Trophoblast cell (in vitro differentiated cells and primary cell): ENCODE results near the gene PLCB3.
A peak's percentile ranks its signal among the peaks of the same experiment; 100 is the strongest.

Source experiments
- DNase-seq, 2 donors: peaks; one replicate each; pipeline ENCODE4 v3.0.0-alpha.2; 2016
- H2AFZ ChIP-seq: 2 replicates; pipeline ENCODE4 v1.6.1; 2013; ENCODE audit warnings: low read length, moderate library complexity, mild to moderate bottlenecking; ENCODE audit not compliant: insufficient read depth, poor library complexity
- H2AK5ac ChIP-seq: 2 replicates; pipeline ENCODE4 v1.6.1; 2013; ENCODE audit warnings: mild to moderate bottlenecking, low read length
- H2BK120ac ChIP-seq: 2 replicates; pipeline ENCODE4 v1.6.1; 2013; ENCODE audit warnings: low read length, mild to moderate bottlenecking, moderate library complexity; ENCODE audit not compliant: insufficient read depth, poor library complexity
- H2BK12ac ChIP-seq: 2 replicates; pipeline ENCODE4 v1.6.1; 2013; ENCODE audit warnings: mild to moderate bottlenecking, low read length, moderate library complexity
- H2BK5ac ChIP-seq: 2 replicates; pipeline ENCODE4 v1.6.1; 2013; ENCODE audit warnings: low read length, low read depth, moderate library complexity, mild to moderate bottlenecking; ENCODE audit not compliant: poor library complexity
- H3K14ac ChIP-seq: 2 replicates; pipeline ENCODE4 v1.6.1; 2013; ENCODE audit warnings: mild to moderate bottlenecking, low read length
- H3K18ac ChIP-seq: 2 replicates; pipeline ENCODE4 v1.6.1; 2013; ENCODE audit warnings: mild to moderate bottlenecking, low read length
- H3K23ac ChIP-seq: 2 replicates; pipeline ENCODE4 v1.6.1; 2013; ENCODE audit warnings: low read length
- H3K27ac ChIP-seq: 2 replicates; pipeline ENCODE4 v1.5.1; 2013; ENCODE audit warnings: low read depth, mild to moderate bottlenecking, inconsistent platforms, low read length, moderate library complexity
- H3K27me3 ChIP-seq: 2 replicates; pipeline ENCODE4 v1.6.1; 2013; ENCODE audit warnings: inconsistent platforms, mild to moderate bottlenecking, low read length, moderate library complexity; ENCODE audit not compliant: insufficient read depth
- H3K36me3 ChIP-seq, 2 experiments: 1 replicate in 1 of 2; 2 replicates in 1 of 2; pipeline ENCODE4 v1.6.1; 2013; ENCODE audit warnings: low read length in 2 of 2, mild to moderate bottlenecking in 2 of 2, moderate library complexity in 1 of 2; ENCODE audit not compliant: insufficient read depth in 2 of 2, control insufficient read depth in 1 of 2
- H3K4ac ChIP-seq: 2 replicates; pipeline ENCODE4 v1.6.1; 2013; ENCODE audit warnings: low read depth, mild to moderate bottlenecking, low read length, moderate library complexity
- H3K4me1 ChIP-seq, 2 experiments: 1 replicate in 1 of 2; 2 replicates in 1 of 2; pipeline ENCODE4 v1.6.1; 2013; ENCODE audit warnings: low read length in 2 of 2, mild to moderate bottlenecking in 2 of 2, moderate library complexity in 1 of 2; ENCODE audit not compliant: insufficient read depth in 2 of 2, control insufficient read depth in 1 of 2
- H3K4me2 ChIP-seq: 2 replicates; pipeline ENCODE4 v1.6.1; 2013; ENCODE audit warnings: inconsistent platforms, mild to moderate bottlenecking, low read length, moderate library complexity
- H3K4me3 ChIP-seq: 2 replicates; pipeline ENCODE4 v1.5.1; 2013; ENCODE audit warnings: mild to moderate bottlenecking, low read depth, low read length, inconsistent platforms
- H3K79me1 ChIP-seq: one replicate; pipeline ENCODE4 v1.6.1; 2013; ENCODE audit warnings: low read length
- H3K79me2 ChIP-seq: 2 replicates; pipeline ENCODE4 v1.6.1; 2013; ENCODE audit warnings: low read length, mild to moderate bottlenecking; ENCODE audit not compliant: control insufficient read depth, insufficient read depth, poor library complexity
- H3K9ac ChIP-seq: 2 replicates; pipeline ENCODE4 v1.6.1; 2013; ENCODE audit warnings: mild to moderate bottlenecking, low read length
- H3K9me3 ChIP-seq: 2 replicates; pipeline ENCODE4 v1.6.1; 2013; ENCODE audit warnings: low read depth, mild to moderate bottlenecking, control low read depth, inconsistent platforms, low read length; ENCODE audit not compliant: insufficient read depth
- H4K12ac ChIP-seq: 2 replicates; pipeline ENCODE4 v1.6.1; 2013; ENCODE audit warnings: low read depth, mild to moderate bottlenecking, low read length, moderate library complexity
- H4K8ac ChIP-seq: 2 replicates; pipeline ENCODE4 v1.6.1; 2013; ENCODE audit warnings: low read depth, mild to moderate bottlenecking, low read length, moderate library complexity
- H4K91ac ChIP-seq: one replicate; pipeline ENCODE4 v1.6.1; 2013; ENCODE audit warnings: low read depth, mild to moderate bottlenecking, low read length, moderate library complexity
- WGBS: extraction: QIAGEN DNeasy Blood & Tissue Kit; methylation state at CpG from one replicate; pipeline ENCODE4 v1.1.7; 2013; ENCODE audit warnings: missing lambda C conversion rate; ENCODE audit not compliant: insufficient read length, insufficient coverage; ENCODE audit errors: extremely low coverage; 5-methylcytosine and 5-hydroxymethylcytosine counted together

Gene PLCB3

DNA sequence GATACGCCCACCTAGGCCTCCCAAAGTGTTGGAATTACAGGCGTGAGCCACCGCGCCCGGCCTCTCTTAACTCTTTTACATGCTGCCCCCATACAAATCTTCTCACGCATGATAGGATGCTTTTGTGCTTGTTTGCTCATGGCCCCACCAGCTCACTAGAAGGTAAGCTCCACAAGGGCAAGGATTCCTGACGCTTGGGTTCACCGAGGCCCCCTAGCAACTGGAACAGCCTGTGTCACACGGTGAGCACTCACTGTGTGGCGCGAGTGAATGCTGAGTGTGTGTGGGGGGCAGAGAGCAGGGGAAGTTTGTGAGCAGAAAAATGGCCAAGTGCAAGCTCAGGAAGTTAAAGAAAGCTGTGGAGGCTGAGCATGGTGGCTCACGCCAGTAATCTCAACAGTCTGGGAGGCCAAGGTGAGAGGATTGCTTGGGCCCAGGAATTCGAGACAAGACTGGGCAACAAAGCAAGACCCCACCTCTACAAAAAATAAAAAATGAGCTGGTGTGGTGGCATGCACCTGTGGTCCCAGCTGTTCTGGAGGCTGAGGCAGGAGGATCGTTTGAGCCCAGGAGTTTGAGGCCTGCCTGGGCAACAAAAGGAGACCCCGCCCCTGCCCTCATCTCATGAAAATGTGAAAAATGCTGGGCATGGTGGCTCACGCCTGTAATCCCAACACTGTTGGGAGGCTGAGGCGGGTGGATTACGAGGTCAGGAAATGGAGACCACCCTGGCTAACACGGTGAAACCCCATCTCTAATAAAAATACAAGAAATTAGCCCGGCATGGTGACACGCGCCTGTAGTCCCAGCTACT, 30.8 kb downstream of the PLCB3 start:
- Histone ChIP-seq H3K4ac (no peak overlapping the region), H3K4me2 (no peak overlapping the region), H3K18ac (no peak overlapping the region), H2AK5ac (no peak overlapping the region), H3K4me3 (no peak overlapping the region), H2BK12ac (no peak overlapping the region), H2BK5ac (no peak overlapping the region), H2AFZ (no peak overlapping the region), H3K79me2 (peaks cover 7% of the 10 kb centered on the region), H3K9me3 (peaks cover 2% of the 10 kb centered on the region), H3K27ac (no peak overlapping the region), H3K9ac (no peak overlapping the region), H3K4me1 (peaks cover 14 to 18% of the 10 kb centered on the region in 2 experiments), H4K12ac (no peak overlapping the region), H3K14ac (no peak overlapping the region), H3K36me3 (peaks cover 14 to 16% of the 10 kb centered on the region in 2 experiments), H4K8ac (no peak overlapping the region), H3K79me1 (peaks cover 14% of the 10 kb centered on the region), H3K27me3 (no peaks in the 10 kb centered on the region), H3K23ac (no peak overlapping the region), H2BK120ac (no peak overlapping the region), H4K91ac (no peak overlapping the region)
- no CpG with 5 or more reads among the region's 22 CpGs for WGBS
- DNase-seq = peak; percentile 67 to 82

DNA sequence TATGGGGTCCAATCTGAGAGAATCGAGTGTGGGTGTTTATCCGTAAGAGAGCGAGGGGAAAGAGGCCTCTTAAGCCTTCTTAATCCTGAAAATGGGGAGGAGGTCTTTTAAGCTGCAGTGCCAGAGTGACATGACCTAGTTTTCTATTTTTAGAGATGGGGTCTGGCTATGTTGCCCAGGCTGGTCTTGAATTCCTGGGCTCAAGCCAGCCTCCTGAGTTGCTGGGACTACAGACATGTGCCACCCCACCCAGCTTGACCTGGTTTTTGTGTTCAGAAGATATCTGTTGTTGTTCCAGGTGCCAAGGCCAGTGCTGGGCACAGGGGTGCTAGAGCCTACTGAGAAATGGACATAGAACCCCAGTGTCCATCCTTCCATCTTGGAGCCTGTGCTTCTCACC, 31.8 kb downstream of the PLCB3 start:
- Histone ChIP-seq H2BK5ac (no peak overlapping the region), H4K8ac (no peak overlapping the region), H3K4me3 (no peak overlapping the region), H3K4me1 (peaks cover 14 to 18% of the 10 kb centered on the region in 2 experiments), H3K36me3 (peaks cover 14 to 18% of the 10 kb centered on the region in 2 experiments), H3K14ac (no peak overlapping the region), H4K91ac (no peak overlapping the region), H3K27me3 (no peaks in the 10 kb centered on the region), H3K27ac (no peak overlapping the region), H3K9me3 (peaks cover 2% of the 10 kb centered on the region), H2AK5ac (peak overlapping the region; percentile 50), H3K79me1 (peaks cover 14% of the 10 kb centered on the region), H2BK12ac (no peak overlapping the region), H3K9ac (no peak overlapping the region), H3K4ac (no peak overlapping the region), H4K12ac (no peak overlapping the region), H2AFZ (no peak overlapping the region), H3K18ac (no peak overlapping the region), H3K23ac (no peak overlapping the region), H2BK120ac (no peak overlapping the region), H3K79me2 (peaks cover 7% of the 10 kb centered on the region), H3K4me2 (no peak overlapping the region)
- no CpG with 5 or more reads among the region's 3 CpGs for WGBS
- DNase-seq = no peak

DNA sequence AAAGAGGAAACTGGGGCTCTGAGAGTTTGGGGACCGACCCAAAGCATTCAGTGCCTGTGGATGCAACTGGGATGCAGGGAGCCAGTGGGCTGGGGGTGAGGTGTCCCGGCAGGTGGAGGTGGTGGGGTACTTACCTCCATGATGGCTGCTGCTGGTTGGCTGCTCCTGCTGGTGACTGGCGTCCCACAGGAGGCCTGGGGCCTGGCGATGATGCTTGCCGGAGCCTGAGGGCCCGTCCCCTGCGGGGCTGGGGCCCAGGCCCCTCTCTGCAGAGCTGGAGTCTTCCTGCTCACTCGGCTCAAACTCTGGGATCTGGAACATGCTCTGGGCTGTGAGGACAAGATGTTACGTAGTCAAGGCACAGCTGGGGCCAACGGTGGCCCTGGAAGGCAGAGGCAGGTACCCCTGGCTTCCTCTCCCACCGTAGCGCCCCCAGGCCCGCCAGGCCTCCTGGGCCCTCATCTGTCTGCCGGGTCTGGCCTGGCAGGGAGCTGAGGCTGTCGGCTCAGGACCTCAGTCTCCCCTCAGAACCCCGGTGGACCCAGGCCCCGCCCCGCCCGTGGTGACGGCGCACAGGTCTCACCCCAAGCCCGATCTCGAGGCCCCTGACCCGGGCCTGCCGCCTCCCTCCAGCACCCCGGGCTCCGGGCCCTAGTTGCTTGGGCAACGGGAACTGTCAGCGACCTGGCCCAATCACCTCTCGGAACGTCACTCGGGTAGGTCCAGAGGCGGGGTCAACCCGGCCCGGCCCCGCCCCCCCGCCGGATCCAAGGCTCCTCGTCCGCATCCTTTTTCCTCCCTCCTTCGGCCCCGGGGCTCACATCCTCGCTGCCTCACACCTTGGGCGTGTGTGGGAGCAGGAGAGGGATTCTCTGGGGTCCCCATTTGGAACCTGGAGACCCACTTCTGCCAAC, 33.0 kb downstream of the PLCB3 start, which contains the start of gene BAD:
Gene BAD, minus strand, starts transcription at position 618 of the 914 bp plus-strand sequence. Its CDS starts 297 bp downstream, at position 321.
- DNase-seq = peak; percentile 95 to 96
- Histone ChIP-seq H3K4me1 (peaks cover 14 to 18% of the 10 kb centered on the region in 2 experiments), H2BK5ac (peak within 1 kb of the TSS; percentile 63), H3K14ac (peak within 1 kb of the TSS; percentile 78), H3K23ac (no peak within 1 kb of the TSS), H4K91ac (peak within 1 kb of the TSS; percentile 83), H2BK12ac (peak within 1 kb of the TSS; percentile 4), H3K79me2 (peaks cover 7% of the 10 kb centered on the region), H2AFZ (peak within 1 kb of the TSS; percentile 80), H3K4me2 (peak within 1 kb of the TSS; percentile 100), H3K9ac (peak within 1 kb of the TSS; percentile 86), H3K18ac (peak within 1 kb of the TSS; percentile 83), H4K12ac (peak within 1 kb of the TSS; percentile 54), H2BK120ac (peak within 1 kb of the TSS; percentile 59), H3K36me3 (peaks cover 7 to 16% of the 10 kb centered on the region in 2 experiments), H3K4me3 (peak within 1 kb of the TSS; percentile 86), H3K27me3 (no peaks in the 10 kb centered on the region), H3K9me3 (peaks cover 2% of the 10 kb centered on the region), H3K79me1 (peaks cover 14% of the 10 kb centered on the region), H3K4ac (peak within 1 kb of the TSS; percentile 38), H3K27ac (peak within 1 kb of the TSS; percentile 77), H4K8ac (peak within 1 kb of the TSS; percentile 81), H2AK5ac (peak within 1 kb of the TSS; percentile 16)
- no CpG with 5 or more reads among the region's 44 CpGs for WGBS
